Left lung (tissue), 10 donors: ENCODE results near the gene ANKRD13D. TPM values are rescaled to one million over a fixed set of nuclear protein-coding genes. Genes with fewer than 3 reads are reported as not detected.

ENCODE experiments used
- ATAC-seq: fragments of 200-7000 bp; cut with Tn5 transposase; one replicate; pipeline ENCODE4 v1.9.1; 2020; ENCODE audit warnings: moderate library complexity
- DNase-seq, 4 donors: peaks; one replicate each; pipeline ENCODE4 v3.0.0-alpha.2; 2013 to 2020
- H3K27ac ChIP-seq, 2 donors: fragments of 200-600 bp; sonication (generic) in 1 of 2; one replicate each; pipeline versions ENCODE4 v1.5.0 to v1.8.0; 2020 to 2021
- H3K27me3 ChIP-seq, 2 donors: fragments of 200-600 bp; sonication (generic) in 1 of 2; one replicate each; pipeline versions ENCODE4 v1.5.0 to v1.8.0; 2020 to 2021
- H3K36me3 ChIP-seq, 2 donors: fragments of 200-600 bp; sonication (generic) in 1 of 2; one replicate each; pipeline versions ENCODE4 v1.5.0 to v1.8.0; 2020 to 2021
- H3K4me1 ChIP-seq, 2 donors: fragments of 200-600 bp; one replicate each; pipeline ENCODE4 v1.8.0; 2021
- H3K4me3 ChIP-seq, 2 donors: fragments of 200-600 bp; sonication (generic) in 1 of 2; one replicate each; pipeline versions ENCODE4 v1.5.0 to v1.8.0; 2020 to 2021; ENCODE audit warnings: mild to moderate bottlenecking in 1 of 2
- H3K9me3 ChIP-seq, 2 donors: fragments of 200-600 bp; sonication (generic) in 1 of 2; one replicate each; pipeline versions ENCODE4 v1.5.0 to v1.8.0; 2020 to 2021
- intact Hi-C, 2 donors: fragments of 100-400 bp; cut with DNase I; formaldehyde crosslinking; loops; one replicate each; pipeline versions ENCODE4 v1.11.2 to v1.14.2; 2022
- polyA plus RNA-seq, 6 donors: library from polyadenylated mRNA; unstranded; fragments of 120-200 nt; gene quantifications; one replicate each; pipeline ENCODE4 v1.2.1, GENCODE V29; 2013; ENCODE audit not compliant: insufficient read length in 6 of 6
- total RNA-seq, 2 donors: library from RNA; stranded (reverse); fragmentation: NEBNext Ultra II Directional; extraction: Animal tissue kit (Norgen Biotek cat#: 25700); gene quantifications; one replicate each; pipeline ENCODE4 v1.2.1, GENCODE V29; 2021
- TF ChIP-seq, protein P1 (sequence below), 2 donors: fragments of 200-600 bp; sonication (generic) in 1 of 2; IDR thresholded peaks; one replicate each; pipeline versions ENCODE4 v1.5.0 to v1.8.0; 2021; ENCODE audit warnings: antibody characterized with exemption in 2 of 2
- donor health status: DM: no; HTN: yes; CAD: no.
- donor health status: DM: no; HTN: no; CAD: no.

The ANKRD13D gene
- total and polyA plus RNA-seq, 8 donors, result 34.5 to 81.2 (median 50.3) TPM

DNA sequence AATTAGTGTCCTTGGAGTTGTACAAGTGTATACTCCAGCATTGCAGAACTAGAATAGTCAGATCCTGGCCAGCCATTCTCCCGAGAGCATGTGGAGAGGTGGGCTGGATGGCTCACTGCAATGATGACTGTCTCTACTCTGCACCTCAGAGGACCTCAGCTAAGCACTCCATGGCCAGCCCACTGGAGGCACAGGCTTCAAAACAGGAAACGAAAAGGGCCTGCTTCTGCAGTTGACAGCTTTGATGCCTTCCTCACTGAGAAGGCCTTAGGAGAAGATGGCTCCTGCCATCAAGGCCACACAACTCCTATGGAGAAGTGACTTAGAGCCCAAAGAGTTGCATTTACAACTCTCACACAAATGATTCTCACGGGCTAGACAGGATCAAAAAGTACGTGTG is 55.2 kb downstream of the ANKRD13D start:
- Histone ChIP-seq H3K9me3 (no peaks in the 10 kb centered on the region), H3K27me3 (no peaks in the 10 kb centered on the region), H3K36me3 (no peaks in the 10 kb centered on the region), H3K4me3 (no peak overlapping the region), H3K27ac (no peak overlapping the region), H3K4me1 (peaks cover 7 to 10% of the 10 kb centered on the region in 2 donors)
- intact Hi-C loops, result no loop called here
- TF ChIP-seq, protein P1, sequence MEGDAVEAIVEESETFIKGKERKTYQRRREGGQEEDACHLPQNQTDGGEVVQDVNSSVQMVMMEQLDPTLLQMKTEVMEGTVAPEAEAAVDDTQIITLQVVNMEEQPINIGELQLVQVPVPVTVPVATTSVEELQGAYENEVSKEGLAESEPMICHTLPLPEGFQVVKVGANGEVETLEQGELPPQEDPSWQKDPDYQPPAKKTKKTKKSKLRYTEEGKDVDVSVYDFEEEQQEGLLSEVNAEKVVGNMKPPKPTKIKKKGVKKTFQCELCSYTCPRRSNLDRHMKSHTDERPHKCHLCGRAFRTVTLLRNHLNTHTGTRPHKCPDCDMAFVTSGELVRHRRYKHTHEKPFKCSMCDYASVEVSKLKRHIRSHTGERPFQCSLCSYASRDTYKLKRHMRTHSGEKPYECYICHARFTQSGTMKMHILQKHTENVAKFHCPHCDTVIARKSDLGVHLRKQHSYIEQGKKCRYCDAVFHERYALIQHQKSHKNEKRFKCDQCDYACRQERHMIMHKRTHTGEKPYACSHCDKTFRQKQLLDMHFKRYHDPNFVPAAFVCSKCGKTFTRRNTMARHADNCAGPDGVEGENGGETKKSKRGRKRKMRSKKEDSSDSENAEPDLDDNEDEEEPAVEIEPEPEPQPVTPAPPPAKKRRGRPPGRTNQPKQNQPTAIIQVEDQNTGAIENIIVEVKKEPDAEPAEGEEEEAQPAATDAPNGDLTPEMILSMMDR (IDR thresholded peaks at IDR 0.05), result no peak
- ATAC-seq (no peak), DNase-seq (no peak)

DNA sequence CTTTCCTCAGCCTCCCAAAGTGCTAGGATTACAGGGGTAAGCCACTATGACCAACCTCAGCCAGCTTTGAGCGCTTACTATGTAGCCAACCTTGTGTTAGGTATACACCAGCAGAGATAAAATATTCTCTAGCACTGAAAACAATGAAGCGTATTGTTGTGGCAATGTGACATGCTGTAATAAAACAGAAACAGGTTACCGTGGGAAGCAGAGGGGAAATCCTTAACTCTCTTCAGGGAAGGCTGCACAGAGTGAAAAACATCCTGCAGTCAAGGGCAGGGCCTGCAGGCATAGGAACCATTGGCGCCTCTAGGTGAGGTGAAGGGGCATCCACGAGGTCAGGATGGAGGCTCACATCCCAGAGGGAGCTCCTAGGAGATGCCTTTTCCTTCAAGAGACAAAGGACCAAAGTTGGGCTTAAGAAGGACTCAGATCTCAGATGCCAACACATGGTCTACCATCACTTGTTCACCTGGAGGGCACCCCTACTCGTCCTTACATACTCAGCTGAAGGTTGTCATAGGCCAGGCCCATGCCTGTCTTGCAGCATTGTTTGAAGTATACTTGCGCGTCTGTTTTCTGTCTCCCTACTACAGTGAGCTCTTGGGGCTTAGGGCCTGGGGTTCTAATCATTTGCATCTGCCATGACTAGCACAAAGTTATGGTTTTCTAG is 56.3 kb downstream of the ANKRD13D start:
- no peak for DNase-seq
- Histone ChIP-seq H3K4me1 (peaks cover 7 to 10% of the 10 kb centered on the region in 2 donors), H3K9me3 (no peaks in the 10 kb centered on the region), H3K27me3 (no peaks in the 10 kb centered on the region), H3K27ac (peak overlapping the region; percentile 59 to 66), H3K4me3 (no peak overlapping the region), H3K36me3 (no peaks in the 10 kb centered on the region)
- intact Hi-C loops, result no loop called here
- TF ChIP-seq, protein P1 (IDR thresholded peaks at IDR 0.05), result no peak
- peak; percentile 39 for ATAC-seq

DNA sequence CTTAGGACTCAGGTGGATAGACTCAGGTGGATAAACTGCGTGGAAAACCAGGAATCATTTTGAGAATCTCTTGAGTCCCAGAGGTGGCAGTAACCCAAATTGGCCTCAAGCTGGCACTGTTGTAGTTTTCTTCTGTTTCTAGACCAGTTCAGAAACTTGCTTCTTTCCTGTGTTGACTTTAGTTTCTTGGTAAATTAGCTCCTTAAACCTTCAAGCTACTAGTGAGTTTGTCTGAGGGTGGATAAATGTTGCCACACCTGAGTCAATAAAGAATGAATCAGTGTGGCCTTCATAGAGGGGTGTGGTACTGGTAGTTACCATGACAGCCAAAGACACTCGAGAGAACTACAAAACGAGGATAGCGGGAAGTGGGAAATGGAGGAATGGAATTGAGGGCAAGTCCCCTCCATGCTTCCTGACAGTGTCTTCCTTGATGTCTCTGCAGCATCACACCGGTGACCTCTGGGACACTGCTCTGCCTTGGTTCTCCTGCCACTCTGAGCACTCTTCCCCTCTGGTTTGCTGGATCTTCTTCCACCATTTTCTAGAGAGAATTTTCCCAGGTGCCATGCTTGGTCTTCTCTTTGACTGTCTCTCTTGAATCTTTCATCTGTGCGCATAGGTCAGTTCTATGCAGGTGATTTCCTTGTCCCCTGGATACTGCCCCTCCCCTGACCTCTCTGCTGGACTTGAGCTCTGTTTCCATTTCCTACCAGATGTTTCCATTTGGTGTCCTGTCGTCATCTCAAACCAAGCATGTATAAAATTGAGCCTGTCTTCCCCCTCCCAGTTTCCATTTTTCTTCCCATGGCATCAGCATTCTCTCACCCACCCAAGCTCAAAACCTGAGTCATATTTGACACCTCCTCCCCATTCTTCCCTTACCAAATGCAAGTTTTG is 57.1 kb downstream of the ANKRD13D start:
- intact Hi-C loops, result no loop called here
- peak; percentile 91 for ATAC-seq
- Histone ChIP-seq H3K4me3 (no peak overlapping the region), H3K27ac (peak overlapping the region; percentile 59 to 66), H3K4me1 (peaks cover 7 to 15% of the 10 kb centered on the region in 2 donors), H3K27me3 (no peaks in the 10 kb centered on the region), H3K9me3 (no peaks in the 10 kb centered on the region), H3K36me3 (no peaks in the 10 kb centered on the region)
- TF ChIP-seq, protein P1 (IDR thresholded peaks at IDR 0.05), result peak; percentile 33 to 54
- DNase-seq, result peak in 1 of 4 donors; percentile 64

DNA sequence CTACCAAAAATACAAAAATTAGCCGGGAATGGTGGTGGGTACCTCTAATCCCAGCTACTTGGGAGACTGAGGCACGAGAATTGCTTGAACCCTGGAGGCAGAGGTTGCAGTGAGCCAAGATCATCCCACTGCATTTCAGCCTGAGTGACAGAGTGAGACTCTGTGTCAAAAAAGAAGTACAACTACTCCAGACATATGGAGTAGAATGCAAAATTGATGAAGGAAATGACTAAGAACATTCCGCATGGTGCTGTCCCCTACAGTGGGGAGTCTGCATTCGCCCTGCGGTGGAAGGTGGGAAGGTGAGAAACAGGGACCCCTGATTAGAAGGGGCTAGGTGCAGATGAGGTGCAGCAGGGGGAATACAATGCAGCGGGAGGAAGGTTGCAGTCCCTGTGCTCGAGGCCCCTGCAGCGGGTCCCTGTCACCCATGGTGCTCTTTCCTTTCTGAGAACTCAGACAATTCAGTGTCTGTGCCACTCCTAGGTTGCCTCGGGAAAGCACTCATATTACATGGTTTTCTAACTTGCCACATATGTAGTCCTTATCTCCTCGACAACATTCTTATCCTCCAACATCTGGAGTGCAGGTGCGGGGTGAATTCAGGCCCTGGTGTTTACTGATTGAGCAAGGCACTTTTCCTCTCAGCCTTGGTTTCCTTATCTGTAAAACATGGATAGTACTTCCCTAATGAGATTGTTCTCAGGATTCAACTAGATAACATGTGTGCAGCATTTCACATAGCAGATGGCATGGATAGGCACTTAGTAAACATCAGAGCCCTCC is 59.1 kb downstream of the ANKRD13D start:
- intact Hi-C loops, result no loop called here
- no peak for ATAC-seq
- TF ChIP-seq, protein P1 (IDR thresholded peaks at IDR 0.05), result no peak

More for the DNA sequence above, 59.1 kb downstream of the ANKRD13D start:
- no peaks in the 10 kb centered on the region for H3K9me3 ChIP-seq
- no peak overlapping the region for H3K4me3 ChIP-seq
- no peaks in the 10 kb centered on the region for H3K27me3 ChIP-seq
- DNase-seq, result no peak
- H3K27ac ChIP-seq, result no peak overlapping the region
- no peaks in the 10 kb centered on the region for H3K36me3 ChIP-seq
- H3K4me1 ChIP-seq, result peaks cover 19 to 29% of the 10 kb centered on the region in 2 donors
